ENCODE data around the gene GCC2. TPM values are rescaled to one million over a fixed set of nuclear protein-coding genes. Genes with fewer than 3 reads are reported as not detected.

The GCC2 gene
- total and polyA plus RNA-seq, 2 of the 8 experiments (the other 6 are each of a cell fraction or from before 2014, with no cell fraction given), result 4.6 to 54.9 TPM

- TF ChIP-seq, protein P1, sequence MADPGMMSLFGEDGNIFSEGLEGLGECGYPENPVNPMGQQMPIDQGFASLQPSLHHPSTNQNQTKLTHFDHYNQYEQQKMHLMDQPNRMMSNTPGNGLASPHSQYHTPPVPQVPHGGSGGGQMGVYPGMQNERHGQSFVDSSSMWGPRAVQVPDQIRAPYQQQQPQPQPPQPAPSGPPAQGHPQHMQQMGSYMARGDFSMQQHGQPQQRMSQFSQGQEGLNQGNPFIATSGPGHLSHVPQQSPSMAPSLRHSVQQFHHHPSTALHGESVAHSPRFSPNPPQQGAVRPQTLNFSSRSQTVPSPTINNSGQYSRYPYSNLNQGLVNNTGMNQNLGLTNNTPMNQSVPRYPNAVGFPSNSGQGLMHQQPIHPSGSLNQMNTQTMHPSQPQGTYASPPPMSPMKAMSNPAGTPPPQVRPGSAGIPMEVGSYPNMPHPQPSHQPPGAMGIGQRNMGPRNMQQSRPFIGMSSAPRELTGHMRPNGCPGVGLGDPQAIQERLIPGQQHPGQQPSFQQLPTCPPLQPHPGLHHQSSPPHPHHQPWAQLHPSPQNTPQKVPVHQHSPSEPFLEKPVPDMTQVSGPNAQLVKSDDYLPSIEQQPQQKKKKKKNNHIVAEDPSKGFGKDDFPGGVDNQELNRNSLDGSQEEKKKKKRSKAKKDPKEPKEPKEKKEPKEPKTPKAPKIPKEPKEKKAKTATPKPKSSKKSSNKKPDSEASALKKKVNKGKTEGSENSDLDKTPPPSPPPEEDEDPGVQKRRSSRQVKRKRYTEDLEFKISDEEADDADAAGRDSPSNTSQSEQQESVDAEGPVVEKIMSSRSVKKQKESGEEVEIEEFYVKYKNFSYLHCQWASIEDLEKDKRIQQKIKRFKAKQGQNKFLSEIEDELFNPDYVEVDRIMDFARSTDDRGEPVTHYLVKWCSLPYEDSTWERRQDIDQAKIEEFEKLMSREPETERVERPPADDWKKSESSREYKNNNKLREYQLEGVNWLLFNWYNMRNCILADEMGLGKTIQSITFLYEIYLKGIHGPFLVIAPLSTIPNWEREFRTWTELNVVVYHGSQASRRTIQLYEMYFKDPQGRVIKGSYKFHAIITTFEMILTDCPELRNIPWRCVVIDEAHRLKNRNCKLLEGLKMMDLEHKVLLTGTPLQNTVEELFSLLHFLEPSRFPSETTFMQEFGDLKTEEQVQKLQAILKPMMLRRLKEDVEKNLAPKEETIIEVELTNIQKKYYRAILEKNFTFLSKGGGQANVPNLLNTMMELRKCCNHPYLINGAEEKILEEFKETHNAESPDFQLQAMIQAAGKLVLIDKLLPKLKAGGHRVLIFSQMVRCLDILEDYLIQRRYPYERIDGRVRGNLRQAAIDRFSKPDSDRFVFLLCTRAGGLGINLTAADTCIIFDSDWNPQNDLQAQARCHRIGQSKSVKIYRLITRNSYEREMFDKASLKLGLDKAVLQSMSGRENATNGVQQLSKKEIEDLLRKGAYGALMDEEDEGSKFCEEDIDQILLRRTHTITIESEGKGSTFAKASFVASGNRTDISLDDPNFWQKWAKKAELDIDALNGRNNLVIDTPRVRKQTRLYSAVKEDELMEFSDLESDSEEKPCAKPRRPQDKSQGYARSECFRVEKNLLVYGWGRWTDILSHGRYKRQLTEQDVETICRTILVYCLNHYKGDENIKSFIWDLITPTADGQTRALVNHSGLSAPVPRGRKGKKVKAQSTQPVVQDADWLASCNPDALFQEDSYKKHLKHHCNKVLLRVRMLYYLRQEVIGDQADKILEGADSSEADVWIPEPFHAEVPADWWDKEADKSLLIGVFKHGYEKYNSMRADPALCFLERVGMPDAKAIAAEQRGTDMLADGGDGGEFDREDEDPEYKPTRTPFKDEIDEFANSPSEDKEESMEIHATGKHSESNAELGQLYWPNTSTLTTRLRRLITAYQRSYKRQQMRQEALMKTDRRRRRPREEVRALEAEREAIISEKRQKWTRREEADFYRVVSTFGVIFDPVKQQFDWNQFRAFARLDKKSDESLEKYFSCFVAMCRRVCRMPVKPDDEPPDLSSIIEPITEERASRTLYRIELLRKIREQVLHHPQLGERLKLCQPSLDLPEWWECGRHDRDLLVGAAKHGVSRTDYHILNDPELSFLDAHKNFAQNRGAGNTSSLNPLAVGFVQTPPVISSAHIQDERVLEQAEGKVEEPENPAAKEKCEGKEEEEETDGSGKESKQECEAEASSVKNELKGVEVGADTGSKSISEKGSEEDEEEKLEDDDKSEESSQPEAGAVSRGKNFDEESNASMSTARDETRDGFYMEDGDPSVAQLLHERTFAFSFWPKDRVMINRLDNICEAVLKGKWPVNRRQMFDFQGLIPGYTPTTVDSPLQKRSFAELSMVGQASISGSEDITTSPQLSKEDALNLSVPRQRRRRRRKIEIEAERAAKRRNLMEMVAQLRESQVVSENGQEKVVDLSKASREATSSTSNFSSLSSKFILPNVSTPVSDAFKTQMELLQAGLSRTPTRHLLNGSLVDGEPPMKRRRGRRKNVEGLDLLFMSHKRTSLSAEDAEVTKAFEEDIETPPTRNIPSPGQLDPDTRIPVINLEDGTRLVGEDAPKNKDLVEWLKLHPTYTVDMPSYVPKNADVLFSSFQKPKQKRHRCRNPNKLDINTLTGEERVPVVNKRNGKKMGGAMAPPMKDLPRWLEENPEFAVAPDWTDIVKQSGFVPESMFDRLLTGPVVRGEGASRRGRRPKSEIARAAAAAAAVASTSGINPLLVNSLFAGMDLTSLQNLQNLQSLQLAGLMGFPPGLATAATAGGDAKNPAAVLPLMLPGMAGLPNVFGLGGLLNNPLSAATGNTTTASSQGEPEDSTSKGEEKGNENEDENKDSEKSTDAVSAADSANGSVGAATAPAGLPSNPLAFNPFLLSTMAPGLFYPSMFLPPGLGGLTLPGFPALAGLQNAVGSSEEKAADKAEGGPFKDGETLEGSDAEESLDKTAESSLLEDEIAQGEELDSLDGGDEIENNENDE (IDR thresholded peaks at IDR 0.05; ENCODE audit: insufficient replicate concordance, low read length), result no peak
These were observed 35.9 kb upstream of the GCC2 start (continued) for GRCh38 chr2:108412995-108413710.
